Smooth muscle cell (in vitro differentiated cells): Measurements from ENCODE around the gene SMURF2. TPM values are rescaled to one million over a fixed set of nuclear protein-coding genes. Genes with fewer than 3 reads are reported as not detected.

Source experiments
- DNase-seq: peaks from one replicate; lab custom pipeline; 2025; ENCODE audit not compliant: unreplicated experiment; lab: John Stamatoyannopoulos, UW
- H2AFZ ChIP-seq: fragments of 200-600 bp; sonication (generic); 2 replicates; pipeline ENCODE4 v1.6.0; 2016; ENCODE audit warnings: antibody characterized with exemption, low read depth, mild to moderate bottlenecking
- H3F3A ChIP-seq: fragments of 200-600 bp; sonication (generic); 2 replicates; pipeline ENCODE4 v1.6.0; 2017; ENCODE audit warnings: antibody characterized with exemption, low read depth
- H3K27ac ChIP-seq: fragments of 200-600 bp; sonication (generic); 2 replicates; pipeline ENCODE4 v1.5.1; 2016; ENCODE audit warnings: low read depth, mild to moderate bottlenecking
- H3K27me3 ChIP-seq: fragments of 200-600 bp; sonication (generic); 2 replicates; pipeline ENCODE4 v1.6.1; 2016; ENCODE audit warnings: low read depth, mild to moderate bottlenecking
- H3K36me3 ChIP-seq: fragments of 200-600 bp; sonication (generic); 2 replicates; pipeline ENCODE4 v1.5.1; 2016; ENCODE audit warnings: low read depth
- H3K4me1 ChIP-seq: fragments of 200-600 bp; sonication (generic); 2 replicates; pipeline ENCODE4 v1.5.1; 2016; ENCODE audit warnings: low read depth
- H3K4me2 ChIP-seq: fragments of 200-600 bp; sonication (generic); 2 replicates; pipeline ENCODE4 v1.6.0; 2016; ENCODE audit warnings: mild to moderate bottlenecking
- H3K4me3 ChIP-seq: fragments of 200-600 bp; sonication (generic); 2 replicates; pipeline ENCODE4 v1.5.1; 2016; ENCODE audit warnings: mild to moderate bottlenecking
- H3K79me2 ChIP-seq: fragments of 200-600 bp; sonication (generic); 2 replicates; pipeline ENCODE4 v1.6.0; 2016; ENCODE audit warnings: low read depth, mild to moderate bottlenecking
- H3K9ac ChIP-seq: fragments of 200-600 bp; sonication (generic); 2 replicates; pipeline ENCODE4 v1.6.0; 2016; ENCODE audit warnings: low read depth
- H3K9me3 ChIP-seq: fragments of 200-600 bp; sonication (generic); replicated peaks from 2 replicates; pipeline ENCODE4 v1.5.1; 2016; ENCODE audit warnings: low read depth
- H4K20me1 ChIP-seq: fragments of 200-600 bp; sonication (generic); 2 replicates; pipeline ENCODE4 v1.6.0; 2016; ENCODE audit warnings: low read depth
- CTCF ChIP-seq: fragments of 200-600 bp; sonication (generic); IDR thresholded peaks from 2 replicates; pipeline ENCODE4 v1.5.1; 2017; ENCODE audit warnings: borderline replicate concordance, mild to moderate bottlenecking, antibody characterized with exemption; ENCODE audit not compliant: insufficient read depth, poor library complexity, severe bottlenecking
- WGBS: methylation state at CpG from one replicate; pipeline ENCODE4 v1.1.7; 2016; ENCODE audit warnings: low lambda C conversion rate; 5-methylcytosine and 5-hydroxymethylcytosine counted together
- polyA plus RNA-seq: library from polyadenylated mRNA; unstranded; fragments of >200 nt; fragmentation: Nextera tagmentation; extraction: Ambion mirVana; gene quantifications from 2 replicates; pipeline ENCODE4 v1.2.1, GENCODE V29; 2016
- total RNA-seq: library from RNA; depleted of rRNA; stranded (reverse); fragments of >200 nt; gene quantifications from 2 replicates; pipeline ENCODE4 v1.2.3, GENCODE V29; 2014

Gene SMURF2
- total RNA-seq, result 91.2 and 102 TPM in 2 replicates
- 38.9 and 40.1 TPM in 2 replicates for polyA plus RNA-seq

DNA sequence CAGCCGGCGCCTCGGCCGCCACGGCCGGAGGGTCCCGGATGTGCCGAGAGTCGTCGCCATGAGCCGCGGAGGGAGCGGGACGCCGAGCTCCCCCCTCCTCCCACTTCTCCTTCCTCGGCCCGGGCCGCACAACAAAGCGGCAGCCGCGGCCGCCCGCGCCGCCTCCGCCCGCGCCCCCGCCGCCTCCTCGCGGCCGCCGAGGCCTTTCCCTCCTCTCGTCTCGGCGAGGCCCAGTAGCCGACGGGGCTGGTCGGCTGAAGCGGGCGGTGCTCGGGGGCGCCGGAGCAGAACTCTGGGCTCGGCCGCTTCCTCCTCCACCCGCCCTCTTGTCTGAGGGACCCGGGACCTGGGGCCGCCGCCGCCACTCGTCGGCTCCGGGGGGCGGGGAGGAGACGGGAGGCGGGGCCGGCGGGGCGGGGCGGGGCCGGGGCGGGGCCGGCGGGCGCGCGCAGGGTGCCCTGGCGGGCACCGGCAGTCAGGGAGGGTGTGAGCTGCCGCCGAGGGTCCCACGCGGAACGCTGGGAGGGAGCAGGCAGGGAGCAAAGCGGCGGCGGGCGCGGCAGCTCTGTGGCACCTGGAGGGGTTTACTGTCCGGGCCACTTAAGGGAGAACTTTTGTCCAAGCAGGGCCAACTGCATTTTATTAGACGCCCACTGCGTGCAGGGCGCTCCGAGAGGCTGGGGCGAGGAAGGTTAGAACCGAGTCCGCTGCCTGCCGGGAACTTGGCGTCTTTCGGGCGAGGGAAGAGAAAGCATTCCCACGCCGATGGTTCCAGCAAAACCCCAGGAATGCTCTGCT lies at the start of gene SMURF2:
Gene SMURF2 (minus strand): TSS at position 332 of the 798 bp plus-strand sequence. CDS start 427 bp downstream, outside the sequence.
- WGBS, result under 1% methylated on average over 52 of the region's 95 CpGs
- H3K79me2 ChIP-seq, result peaks cover 45% of the 10 kb centered on the region
- H3K4me1 ChIP-seq, result peaks cover 15% of the 10 kb centered on the region
- H3K9me3 ChIP-seq, result no peaks in the 10 kb centered on the region
- peak; percentile 61 for DNase-seq
- H3F3A ChIP-seq, result peaks cover 26% of the 10 kb centered on the region
- H2AFZ ChIP-seq, result peak within 1 kb of the TSS; percentile 44
- TF ChIP-seq CTCF, result no peak
- H3K4me2 ChIP-seq, result peak within 1 kb of the TSS; percentile 90
- no peaks in the 10 kb centered on the region for H3K36me3 ChIP-seq
- H3K9ac ChIP-seq, result peak within 1 kb of the TSS; percentile 70
- peak within 1 kb of the TSS; percentile 93 for H3K4me3 ChIP-seq
- H3K27me3 ChIP-seq, result no peaks in the 10 kb centered on the region
- peak within 1 kb of the TSS; percentile 83 for H3K27ac ChIP-seq
- peaks cover 43% of the 10 kb centered on the region for H4K20me1 ChIP-seq

DNA sequence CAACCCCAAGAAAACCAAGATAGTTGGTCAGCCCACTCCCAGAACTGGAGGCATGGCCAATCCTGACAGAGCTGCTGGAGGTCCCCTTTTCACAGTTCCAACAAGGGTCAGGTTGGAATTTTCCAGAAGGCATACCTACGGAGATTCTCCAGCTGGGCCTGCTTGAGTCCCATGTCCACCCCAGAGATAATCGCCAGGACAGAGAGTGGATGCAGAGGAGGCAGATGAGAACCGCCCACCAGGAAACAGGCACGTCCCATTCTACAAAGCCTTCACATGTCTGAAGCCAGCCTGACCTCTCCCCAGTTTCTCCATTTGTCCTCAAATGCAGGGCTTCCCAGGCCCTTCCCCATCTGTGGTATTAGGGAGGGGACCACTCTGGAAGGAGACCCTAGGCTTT lies 47.4 kb upstream of the SMURF2 start:
- H3K9me3 ChIP-seq, result no peaks in the 10 kb centered on the region
- H3K4me3 ChIP-seq, result no peak overlapping the region
- H3K27ac ChIP-seq, result peak overlapping the region; percentile 96
- H3K4me1 ChIP-seq, result peaks cover 11% of the 10 kb centered on the region
- H3K4me2 ChIP-seq, result peak overlapping the region; percentile 51
- H4K20me1 ChIP-seq, result no peaks in the 10 kb centered on the region
- no peaks in the 10 kb centered on the region for H3K36me3 ChIP-seq
- H3K27me3 ChIP-seq, result no peaks in the 10 kb centered on the region
- peaks cover 48% of the 10 kb centered on the region for H3F3A ChIP-seq
- no peaks in the 10 kb centered on the region for H3K79me2 ChIP-seq
- TF ChIP-seq CTCF, result no peak
- peak overlapping the region; percentile 60 for H3K9ac ChIP-seq
- H2AFZ ChIP-seq, result no peak overlapping the region
- DNase-seq, result no peak
- WGBS, result 56% methylated on average over 4 of the region's 4 CpGs

DNA sequence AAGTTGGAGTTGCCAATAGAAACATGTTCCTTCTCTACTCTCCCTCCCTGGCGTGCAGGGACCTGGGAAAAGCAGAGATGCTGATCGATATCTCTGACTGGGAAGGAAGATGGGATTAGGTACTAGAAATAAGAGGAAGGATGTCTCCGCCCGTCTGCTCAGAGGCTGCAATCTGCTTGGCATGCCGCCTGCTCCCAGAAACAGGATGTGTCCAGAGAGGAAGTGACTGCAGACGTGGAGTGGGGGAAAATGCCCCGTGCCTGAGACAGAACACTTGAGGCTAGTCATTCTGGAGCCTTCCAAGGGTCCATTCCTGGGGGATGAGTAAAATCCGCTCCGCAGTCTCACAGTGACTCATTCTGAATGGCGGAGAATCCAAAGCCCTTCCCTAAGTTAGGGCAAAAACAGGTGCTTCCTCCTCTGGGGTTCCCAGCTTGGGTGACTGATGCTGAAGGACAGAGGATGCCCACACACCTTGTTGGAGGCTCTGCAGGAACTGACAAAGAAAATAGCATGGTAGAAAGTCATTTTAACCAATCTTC lies 45.0 kb upstream of the SMURF2 start:
- Histone ChIP-seq H3K79me2 (no peaks in the 10 kb centered on the region), H3K4me2 (peak overlapping the region; percentile 69), H3K4me1 (peaks cover 11% of the 10 kb centered on the region), H3K36me3 (no peaks in the 10 kb centered on the region), H3K9me3 (no peaks in the 10 kb centered on the region), H3K9ac (peak overlapping the region; percentile 55), H3K27me3 (no peaks in the 10 kb centered on the region), H2AFZ (no peak overlapping the region), H3K4me3 (no peak overlapping the region), H4K20me1 (no peaks in the 10 kb centered on the region), H3K27ac (peak overlapping the region; percentile 96), H3F3A (peaks cover 43% of the 10 kb centered on the region)
- peak; percentile 45 for DNase-seq
- no peak for TF ChIP-seq CTCF
- under 1% methylated on average over 10 of the region's 10 CpGs for WGBS
